Peyer's patch (tissue), 4 donors: ENCODE results near the gene ANKRD66.

Source experiments
- CTCF ChIP-seq, 6 experiments: fragments of 450-650 bp in 4 of 6; fragments of 200-600 bp in 2 of 6; sonication (generic) in 1 of 6; IDR thresholded peaks; one replicate each; pipeline ENCODE4 v1.5.1; 2017 to 2019; ENCODE audit warnings: antibody characterized with exemption in 6 of 6, mild to moderate bottlenecking in 3 of 6, moderate library complexity in 1 of 6
- POLR2A ChIP-seq, 2 donors: fragments of 450-650 bp; IDR thresholded peaks; one replicate each; pipeline ENCODE4 v1.5.1; 2017; ENCODE audit warnings: antibody characterized with exemption in 2 of 2, mild to moderate bottlenecking in 2 of 2, moderate library complexity in 2 of 2

GRCh38 chr6:46772016-46772415 lies 25.3 kb downstream of the ANKRD66 start:
- TF ChIP-seq CTCF (IDR thresholded peaks at IDR 0.05): no peak
- no peak for TF ChIP-seq POLR2A (IDR thresholded peaks at IDR 0.05)
